K562 (cell line): ENCODE data around the gene ATG7.

Experiments
- BHLHE40 ChIP-seq: IDR thresholded peaks from 2 replicates; pipeline ENCODE4 v1.6.1; 2011; ENCODE audit warnings: low read length, improper control_type of control experiment
- CTCF ChIP-seq, 3 experiments: IDR thresholded peaks in 2 of 3; conservative IDR thresholded peaks in 1 of 3; 2 replicates each; pipeline ENCODE4 v1.5.1; 2011 to 2012; ENCODE audit warnings: low read length in 3 of 3, mild to moderate bottlenecking in 3 of 3, control low read depth in 2 of 3, improper control_type of control experiment in 1 of 3, inconsistent platforms in 1 of 3, low read depth in 1 of 3, mixed read lengths in 1 of 3, moderate library complexity in 1 of 3; ENCODE audit not compliant: insufficient read depth in 2 of 3
- DPF2 ChIP-seq: fragments of 450-650 bp; IDR thresholded peaks from 2 replicates; pipeline ENCODE4 v1.6.1; 2016
- HEY1 ChIP-seq: fragments of 250-450 bp; sonication (Bioruptor Pico); IDR thresholded peaks from 2 replicates; pipeline ENCODE4 v1.5.0; 2020; ENCODE audit warnings: mild to moderate bottlenecking, moderate library complexity, borderline replicate concordance
- JUN ChIP-seq, 2 experiments: sonication (generic) in 1 of 2; formaldehyde crosslinking in 1 of 2; IDR thresholded peaks; 2 replicates each; pipeline versions ENCODE4 v1.6.1 to v1.8.0; 2012 to 2022; ENCODE audit warnings: borderline replicate concordance in 2 of 2, mild to moderate bottlenecking in 2 of 2, improper control_type of control experiment in 1 of 2, low read depth in 1 of 2, low read length in 1 of 2, missing genetic modification reagents in 1 of 2
- JUNB ChIP-seq: fragments of 450-650 bp; formaldehyde crosslinking; conservative IDR thresholded peaks from 2 replicates; pipeline ENCODE4 v1.4.0; 2020; ENCODE audit warnings: mild to moderate bottlenecking
- NCOR1 ChIP-seq: fragments of 450-650 bp; IDR thresholded peaks from 2 replicates; pipeline ENCODE4 v1.6.1; 2016; ENCODE audit warnings: mild to moderate bottlenecking, moderate library complexity
- NFATC3 ChIP-seq: fragments of 450-650 bp; IDR thresholded peaks from 2 replicates; pipeline ENCODE4 v1.6.1; 2017; ENCODE audit warnings: mild to moderate bottlenecking
- POLR2A ChIP-seq: fragments of 450-650 bp; conservative IDR thresholded peaks from 2 replicates; pipeline ENCODE4 v1.6.1; 2016
- POLR3A ChIP-seq: IDR thresholded peaks from 2 replicates; pipeline ENCODE4 v1.6.1; 2011; ENCODE audit warnings: borderline replicate concordance, mild to moderate bottlenecking, moderate library complexity; ENCODE audit not compliant: insufficient read length, insufficient read depth; ENCODE audit errors: extremely low read depth
- TAF1 ChIP-seq: IDR thresholded peaks from 2 replicates; pipeline ENCODE4 v1.6.1; 2011; ENCODE audit warnings: mild to moderate bottlenecking, low read length, moderate library complexity; ENCODE audit not compliant: insufficient read depth, control insufficient read depth, severe bottlenecking; ENCODE audit errors: extremely low read depth
- ZBTB1 ChIP-seq: sonication (generic); formaldehyde crosslinking; IDR thresholded peaks from 2 replicates; pipeline ENCODE4 v1.8.1; 2023; ENCODE audit warnings: missing genetic modification reagents, low read depth, mild to moderate bottlenecking, borderline replicate concordance
- ZC3H4 ChIP-seq: sonication (generic); formaldehyde crosslinking; IDR thresholded peaks from 2 replicates; pipeline ENCODE4 v1.9.0; 2021; ENCODE audit warnings: missing genetic modification reagents, borderline replicate concordance
- ZNF175 ChIP-seq: fragments of 200-800 bp; sonication (Bioruptor generic); IDR thresholded peaks from 2 replicates; pipeline ENCODE4 v1.6.1; 2016; ENCODE audit warnings: low read depth, mild to moderate bottlenecking, missing genetic modification characterization, missing compliant biosample characterization

- no peak for TF ChIP-seq ZBTB1
- no peak for TF ChIP-seq POLR3A
- no peak for TF ChIP-seq POLR2A
- no peak for TF ChIP-seq JUNB (CRISPR knock-in tag)
- TF ChIP-seq CTCF (IDR thresholded peaks at IDR 0.05 in 2 of 3, conservative IDR thresholded peaks at IDR 0.05 in 1 of 3; ENCODE audit: insufficient read depth in 2 of 3, low read depth in 1 of 3, low read length in 3 of 3): no peak
- no peak for TF ChIP-seq BHLHE40
- TF ChIP-seq NCOR1: no peak
- TF ChIP-seq ZC3H4 (CRISPR knock-in tag): no peak
- no peak for TF ChIP-seq ZNF175 (CRISPR knock-in tag)
- no peak for TF ChIP-seq DPF2
- TF ChIP-seq TAF1: no peak
- TF ChIP-seq NFATC3: no peak
- no peak for TF ChIP-seq HEY1 (CRISPR knock-in tag)
- TF ChIP-seq JUN (IDR thresholded peaks at IDR 0.05; ENCODE audit: borderline replicate concordance, low read depth, low read length): no peak
- TF ChIP-seq JUN (CRISPR knock-in tag; IDR thresholded peaks at IDR 0.05; ENCODE audit: borderline replicate concordance): no peak
These were observed 298.1 kb downstream of the ATG7 start for GRCh38 chr3:11570251-11570650.
